Activated T-cell treated with anti-CD3 and anti-CD28 coated beads for 48 hours (primary cell): ENCODE measurements around the gene BPIFB6.

Source experiments
- DNase-seq: peaks from one replicate; pipeline ENCODE4 v3.0.0-alpha.2; 2020; ENCODE audit warnings: low read depth

The BPIFB6 gene

GRCh38 chr20:33002087-33002808, 29.2 kb upstream of the BPIFB6 start:
- no peak for DNase-seq

GRCh38 chr20:33004141-33004751, 27.2 kb upstream of the BPIFB6 start, which contains the start of gene SUN5:
Gene SUN5, minus strand, starts transcription at chr20:33004433. Its CDS starts 93 bp downstream, at chr20:33004340.
- no peak for DNase-seq

DNA sequence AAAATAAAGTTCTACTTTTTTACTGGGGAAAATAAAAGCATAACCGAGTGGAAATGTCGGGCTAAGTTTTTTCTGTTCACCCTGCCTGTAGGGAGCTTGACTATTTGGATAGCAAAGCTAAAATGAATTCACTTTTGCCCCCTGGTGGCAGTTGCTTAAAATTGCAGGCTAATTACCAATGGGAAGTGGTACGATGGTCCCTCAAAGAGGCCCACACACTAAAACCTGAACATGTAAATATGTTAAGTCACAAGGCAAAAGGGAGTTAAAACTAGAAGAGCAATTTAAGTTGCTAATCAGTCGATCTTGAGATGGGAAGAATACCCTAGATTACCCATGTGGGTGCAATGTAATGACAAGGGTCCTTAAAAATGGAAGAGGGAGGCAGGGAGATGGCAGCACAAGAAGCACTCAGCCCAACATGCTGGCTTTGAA, 26.3 kb upstream of the BPIFB6 start:
- no peak for DNase-seq

DNA sequence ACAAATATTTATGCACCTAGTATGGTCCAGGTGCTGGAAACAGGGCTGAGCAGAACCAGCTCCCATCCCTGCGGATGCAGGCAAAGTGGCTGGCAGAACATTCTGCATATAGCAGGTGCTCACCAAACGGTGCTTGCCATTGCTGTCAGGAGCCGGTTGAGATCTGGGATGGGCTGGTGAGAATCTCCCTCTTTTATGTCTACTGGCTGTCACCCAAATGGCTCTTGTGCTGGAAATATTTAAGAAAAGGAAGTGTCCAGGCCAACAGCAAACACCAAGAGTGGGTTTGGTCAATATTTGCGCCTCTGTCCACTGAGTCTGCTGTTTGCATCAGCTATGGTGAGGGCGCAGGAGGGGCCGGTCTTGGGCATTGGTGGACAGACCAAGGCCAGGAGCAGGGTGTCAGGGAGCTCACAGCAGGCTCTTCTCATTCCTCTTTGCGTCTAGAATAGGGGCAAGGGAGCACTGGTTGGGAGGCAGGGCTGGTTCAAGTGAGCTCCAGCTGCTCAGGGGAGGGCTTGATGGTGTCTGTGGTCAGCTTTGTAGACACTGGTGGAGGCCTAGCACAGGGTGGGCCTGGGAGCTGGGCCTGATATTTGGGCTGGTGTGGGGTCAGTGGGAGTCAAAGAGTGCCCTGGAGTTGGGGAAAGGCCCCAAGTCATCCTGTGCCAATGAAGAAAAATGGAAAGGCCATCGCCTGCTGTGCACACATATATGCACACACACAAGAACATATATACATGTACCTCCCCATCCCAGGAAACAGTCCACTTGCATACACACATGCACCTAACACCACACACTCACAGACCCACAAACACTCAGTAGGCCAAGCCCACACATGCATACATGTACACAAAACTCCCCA, 25.3 kb upstream of the BPIFB6 start:
- DNase-seq = no peak

GRCh38 chr20:33006776-33007375, 24.6 kb upstream of the BPIFB6 start:
- DNase-seq = no peak

GRCh38 chr20:33007376-33008335, 23.8 kb upstream of the BPIFB6 start, which contains the start of gene BPIFB2:
Gene BPIFB2, plus strand, starts transcription at chr20:33007704. Its CDS starts 871 bp downstream, at chr20:33008575.
- DNase-seq = no peak

DNA sequence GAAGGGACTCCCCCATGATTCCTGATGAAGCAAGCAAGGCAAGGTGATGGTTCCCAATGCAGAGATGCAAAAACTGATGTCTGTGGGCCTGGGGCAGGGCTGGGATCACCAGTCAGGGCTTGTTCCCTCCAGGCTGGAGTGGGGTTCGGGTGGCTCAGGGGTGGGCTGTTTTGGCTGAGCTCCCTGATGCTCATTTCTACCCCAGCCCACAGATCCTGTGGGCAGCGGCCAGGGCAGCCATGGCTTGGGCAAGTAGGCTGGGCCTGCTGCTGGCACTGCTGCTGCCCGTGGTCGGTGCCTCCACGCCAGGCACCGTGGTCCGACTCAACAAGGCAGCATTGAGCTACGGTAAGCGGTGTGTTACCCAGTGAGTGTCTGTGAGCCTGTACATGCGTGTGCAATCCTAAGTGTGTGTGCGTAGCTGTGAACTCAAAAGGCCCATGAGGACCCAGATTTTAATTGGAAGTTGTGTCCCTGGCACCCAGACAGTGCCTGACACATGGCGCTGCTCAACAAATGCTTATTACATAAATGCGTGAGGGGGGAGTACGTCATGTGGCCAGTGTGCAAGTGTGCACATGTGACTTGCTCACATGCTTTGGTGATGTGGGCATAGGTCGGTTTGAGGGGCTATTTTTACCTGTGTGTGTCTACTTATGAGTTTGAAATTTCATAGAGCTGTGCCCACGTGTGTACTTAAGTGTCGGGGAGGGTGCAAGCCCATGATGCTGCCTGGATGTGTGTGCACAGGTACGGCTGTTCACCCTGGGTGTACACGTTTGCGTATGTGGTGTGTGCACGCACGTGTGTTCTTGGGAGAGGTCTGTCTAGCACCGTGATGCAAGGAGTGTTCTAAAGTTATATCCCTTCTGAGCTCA, 22.9 kb upstream of the BPIFB6 start:
- DNase-seq = no peak

DNA sequence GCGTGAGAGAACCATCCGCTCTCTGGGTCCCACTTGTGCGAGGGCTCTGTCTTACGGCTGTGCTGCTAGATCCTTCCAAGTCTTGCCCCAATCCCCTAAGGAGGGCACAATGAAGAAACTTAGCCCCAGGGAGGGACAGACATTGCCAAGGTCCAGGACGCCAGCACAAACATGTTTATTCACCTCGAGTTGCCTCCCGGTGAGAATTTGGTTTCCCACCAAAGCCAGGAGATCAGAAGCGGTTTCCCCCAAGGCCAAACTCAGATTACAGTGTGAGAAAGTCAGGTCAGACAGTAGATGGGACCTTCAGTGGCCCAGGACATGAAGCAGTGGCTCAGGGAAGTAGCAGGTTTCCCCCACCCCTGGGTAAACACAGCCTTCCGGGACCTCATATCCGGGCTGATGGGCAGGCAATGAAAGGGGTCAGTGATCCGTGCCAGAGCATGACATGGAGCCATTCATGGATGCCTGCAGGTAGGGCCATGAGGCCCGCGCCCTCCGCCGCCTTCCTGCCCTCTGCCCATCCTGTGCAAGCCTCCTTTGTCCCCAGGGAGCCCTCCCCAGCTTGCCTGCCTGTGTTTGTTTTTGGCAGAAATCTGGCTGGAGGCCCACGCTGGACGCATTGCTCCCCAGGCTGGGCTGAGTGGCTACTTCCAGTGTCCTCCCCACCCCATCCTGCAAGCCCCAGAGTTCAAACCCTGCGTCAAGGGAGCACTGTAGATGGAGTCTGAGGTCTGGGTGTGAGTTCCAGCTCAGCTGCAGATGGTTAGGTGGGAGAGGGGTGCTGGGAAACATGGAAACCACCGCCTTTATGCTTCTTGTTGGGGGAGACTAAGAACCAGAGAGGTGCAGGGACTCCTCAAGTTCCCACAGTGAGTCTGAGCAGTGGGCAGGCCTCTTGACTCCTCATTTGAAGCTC, 22.0 kb upstream of the BPIFB6 start:
- no peak for DNase-seq

DNA sequence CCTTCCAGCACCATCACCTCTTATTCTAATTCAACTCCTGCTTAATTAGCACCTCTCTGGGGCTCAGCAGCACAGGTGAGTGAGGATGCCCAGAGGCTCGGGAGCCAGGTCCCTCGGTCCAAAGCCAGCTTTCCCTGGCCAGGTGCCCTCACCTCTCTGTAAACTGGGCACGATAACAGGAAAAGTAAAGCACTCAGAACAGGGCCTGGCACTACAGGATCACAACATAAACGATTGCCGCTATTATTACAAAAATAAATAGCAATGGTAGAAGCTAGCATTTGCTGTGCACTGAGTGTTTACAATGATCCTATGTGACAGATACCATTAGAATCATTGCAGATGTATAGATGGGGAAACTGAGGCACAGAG, 21.3 kb upstream of the BPIFB6 start:
- no peak for DNase-seq

DNA sequence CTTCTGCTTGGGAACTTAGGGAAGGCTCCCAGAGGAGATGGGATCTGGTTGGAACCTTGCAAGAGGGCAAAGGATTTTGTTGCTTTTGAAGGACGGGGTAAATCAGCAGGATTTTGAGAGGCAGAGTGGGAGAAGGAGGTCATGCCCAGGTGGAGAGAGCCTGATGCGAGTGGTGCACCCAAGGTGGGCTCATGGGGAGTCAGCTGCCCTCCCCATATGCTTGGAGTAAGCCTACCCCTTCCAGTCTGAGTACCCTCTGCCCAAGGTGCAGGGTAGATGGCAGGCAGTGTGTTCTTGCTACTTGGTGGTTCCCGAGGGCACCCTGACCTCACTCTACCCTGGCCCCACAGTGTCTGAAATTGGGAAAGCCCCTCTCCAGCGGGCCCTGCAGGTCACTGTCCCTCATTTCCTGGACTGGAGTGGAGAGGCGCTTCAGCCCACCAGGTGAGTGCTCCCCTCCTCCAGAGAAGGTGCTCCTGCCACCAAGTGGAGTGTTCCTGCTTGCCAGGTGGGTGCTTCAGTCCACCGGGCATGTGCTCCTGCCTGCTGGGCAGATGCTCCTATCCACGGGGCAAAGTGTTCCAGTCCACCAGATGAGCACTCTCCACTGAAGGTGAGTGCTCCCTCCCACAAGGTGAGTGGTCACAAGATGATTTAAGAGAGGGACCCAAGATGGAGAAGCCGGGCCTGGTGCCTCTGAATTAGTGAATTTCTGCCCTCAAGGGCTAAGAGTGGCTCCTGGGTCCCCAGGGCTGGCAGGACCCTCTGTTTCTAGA, 20.6 kb upstream of the BPIFB6 start:
- no peak for DNase-seq

- no peak for DNase-seq
Observed at GRCh38 chr20:33012327-33013189, 18.9 kb upstream of the BPIFB6 start.

DNA sequence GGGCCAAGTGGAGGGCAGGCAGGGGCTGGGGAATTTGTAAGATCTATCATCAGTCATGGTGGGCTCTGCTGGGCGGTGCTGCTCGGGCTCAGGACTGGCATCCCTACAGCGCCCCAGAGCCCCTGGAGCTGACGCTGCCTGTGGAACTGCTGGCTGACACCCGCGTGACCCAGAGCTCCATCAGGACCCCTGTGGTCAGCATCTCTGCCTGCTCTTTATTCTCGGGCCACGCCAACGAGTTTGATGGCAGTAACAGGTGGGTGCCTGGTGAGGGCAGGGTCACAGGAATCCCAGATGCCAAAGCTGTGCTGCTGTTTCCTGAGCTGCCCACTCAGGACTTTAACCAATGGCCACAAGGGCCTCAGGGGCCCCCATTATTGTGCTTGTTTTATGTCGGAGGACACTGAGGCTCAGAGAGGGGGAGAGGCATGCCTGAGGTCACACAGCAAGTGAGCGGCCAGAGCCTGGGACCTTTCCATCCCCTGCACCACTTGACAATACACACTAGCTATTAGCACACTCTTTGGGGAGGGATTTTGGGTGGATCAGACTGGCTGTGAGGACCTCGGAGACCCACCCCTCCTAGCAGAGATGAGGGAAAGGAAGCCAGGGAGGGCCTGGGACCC, 17.6 kb upstream of the BPIFB6 start:
- DNase-seq = no peak

DNA sequence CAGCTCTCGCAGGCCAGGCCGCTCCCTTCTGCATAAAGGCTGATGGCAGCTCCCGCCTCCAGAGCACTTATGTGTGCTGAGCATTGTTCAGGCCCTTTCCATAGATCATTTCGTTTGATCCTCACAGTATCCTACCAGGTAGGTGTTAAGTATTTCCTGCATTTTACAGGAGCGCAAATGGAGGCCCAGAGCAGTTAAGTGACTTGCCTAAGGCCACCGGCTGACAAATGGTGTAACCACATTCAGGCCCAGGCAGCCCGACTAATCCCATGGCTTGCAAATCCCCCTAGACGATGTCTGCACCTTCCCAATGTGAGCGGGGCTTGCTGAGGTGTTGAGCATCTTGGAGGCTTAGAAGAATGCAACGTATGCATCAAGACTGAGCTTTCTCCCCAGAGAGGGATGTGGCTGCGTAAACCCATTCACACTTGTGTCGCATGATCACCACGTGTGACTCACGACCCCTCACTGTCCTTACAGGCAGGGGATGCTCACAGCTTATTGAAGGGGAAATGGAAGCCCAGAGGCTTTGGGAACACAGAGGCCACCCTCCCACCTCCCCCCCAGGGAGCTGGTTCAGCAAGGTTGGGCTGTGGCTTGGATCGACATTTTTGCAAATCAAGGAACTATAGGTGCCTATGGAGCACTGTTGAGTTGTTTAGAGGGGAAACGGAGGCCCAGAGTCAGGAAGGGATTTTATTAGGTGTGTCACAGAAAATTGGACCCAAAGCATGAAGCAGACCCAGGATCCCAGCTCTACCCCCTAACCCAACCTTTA, 16.9 kb upstream of the BPIFB6 start:
- DNase-seq = no peak

- no peak for DNase-seq
Observed at GRCh38 chr20:33015114-33015484, 16.3 kb upstream of the BPIFB6 start.

- no peak for DNase-seq
Observed at GRCh38 chr20:33015700-33016580, 15.5 kb upstream of the BPIFB6 start.
